NCI-H146 treated with DMSO at 0.1 percent for 48 hours (cell line): ENCODE measurements around the gene SERGEF.

Experiments used
- DNase-seq: peaks from one replicate; lab custom pipeline; 2025; ENCODE audit not compliant: unreplicated experiment; lab: John Stamatoyannopoulos, UW

The SERGEF gene

DNA sequence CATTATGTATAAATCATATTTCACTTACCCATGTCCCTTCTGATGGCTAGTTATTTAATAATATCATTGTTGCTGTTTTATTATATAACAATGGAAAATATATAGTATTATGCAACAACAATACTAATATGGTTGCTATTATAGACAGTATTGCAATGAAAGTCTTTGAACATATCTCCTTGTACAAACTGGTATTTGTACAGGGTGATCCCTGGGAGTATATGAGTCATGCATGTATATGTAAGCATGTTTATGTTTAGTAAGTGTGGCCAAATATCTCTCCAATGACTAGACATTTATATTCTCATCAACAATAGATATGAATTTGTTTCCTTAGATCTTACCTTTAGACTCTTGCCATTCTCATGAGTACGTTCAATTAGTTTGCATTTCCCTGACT lies 222.4 kb downstream of the SERGEF start:
- DNase-seq = no peak

DNA sequence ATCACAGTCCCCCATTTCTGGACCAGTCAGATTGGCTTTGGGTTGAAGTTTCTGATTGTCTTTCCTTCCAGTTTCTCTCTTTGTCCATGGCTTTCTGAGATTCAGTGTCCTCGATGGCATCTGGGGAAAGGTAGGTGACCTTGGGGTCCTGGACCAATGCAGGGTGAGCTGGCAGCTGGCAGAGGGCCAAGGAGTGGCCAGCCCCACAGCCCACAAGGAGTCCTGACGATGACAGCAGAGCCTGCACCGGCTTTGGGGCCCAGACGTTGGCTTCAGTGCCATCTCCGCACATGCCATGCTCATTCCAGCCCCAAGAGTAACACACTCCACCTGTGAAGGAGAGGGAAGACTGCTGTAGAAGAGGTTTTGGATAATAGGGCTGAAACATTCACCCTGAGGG lies 224.8 kb downstream of the SERGEF start:
- DNase-seq = no peak

DNA sequence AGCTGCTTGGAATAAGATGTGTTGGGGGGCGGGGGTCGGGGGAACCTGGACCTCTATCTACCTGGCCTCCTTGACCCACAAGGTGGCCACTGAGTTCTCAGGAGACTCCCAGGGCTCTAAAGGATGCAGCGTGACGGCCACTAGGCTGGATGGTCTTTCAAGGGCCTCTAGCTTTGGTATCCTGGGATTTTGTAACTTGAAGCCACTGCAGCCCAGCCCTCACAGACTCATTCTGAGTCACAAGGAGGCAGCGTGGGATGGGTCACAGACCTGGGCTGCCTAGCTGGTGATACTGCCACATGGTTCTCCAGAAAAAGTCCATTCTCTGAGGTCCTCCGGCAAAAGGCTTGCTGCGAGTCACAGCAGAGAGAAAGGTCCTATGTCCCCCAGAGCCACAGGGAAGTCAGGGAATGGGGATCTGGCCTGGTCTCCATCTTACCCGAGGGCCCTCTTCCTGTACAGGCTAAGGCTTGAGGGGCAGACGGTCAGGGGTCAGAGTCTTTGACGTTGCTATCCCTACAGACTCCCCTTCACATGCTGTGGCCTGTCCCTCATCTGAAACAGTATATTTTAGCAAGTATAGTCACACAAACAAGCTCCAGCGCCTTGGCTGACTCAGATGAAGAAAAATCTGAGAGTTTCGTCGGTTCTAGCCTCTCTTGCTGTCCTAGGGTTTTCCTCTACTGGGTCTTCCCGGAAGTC lies 225.9 kb downstream of the SERGEF start:
- no peak for DNase-seq

DNA sequence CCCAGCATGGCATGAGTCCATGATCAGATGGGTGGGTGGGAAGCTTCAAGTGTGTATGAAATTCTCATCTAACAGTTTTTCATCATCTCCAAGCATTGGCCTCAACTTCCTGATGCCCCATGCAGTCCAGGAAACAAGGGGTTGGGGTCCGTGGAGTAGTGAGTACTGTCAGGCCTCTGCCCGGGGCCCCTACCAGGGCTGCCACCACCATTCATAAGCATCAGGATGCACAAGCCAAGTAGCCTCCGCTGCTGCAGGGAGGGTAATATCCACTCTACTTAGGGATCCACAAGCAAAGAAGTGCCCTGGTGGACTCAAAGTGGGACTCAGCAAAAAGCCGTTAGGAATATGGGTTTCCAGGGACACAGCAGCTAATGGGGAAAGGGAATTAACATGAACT lies 229.0 kb downstream of the SERGEF start:
- no peak for DNase-seq

DNA sequence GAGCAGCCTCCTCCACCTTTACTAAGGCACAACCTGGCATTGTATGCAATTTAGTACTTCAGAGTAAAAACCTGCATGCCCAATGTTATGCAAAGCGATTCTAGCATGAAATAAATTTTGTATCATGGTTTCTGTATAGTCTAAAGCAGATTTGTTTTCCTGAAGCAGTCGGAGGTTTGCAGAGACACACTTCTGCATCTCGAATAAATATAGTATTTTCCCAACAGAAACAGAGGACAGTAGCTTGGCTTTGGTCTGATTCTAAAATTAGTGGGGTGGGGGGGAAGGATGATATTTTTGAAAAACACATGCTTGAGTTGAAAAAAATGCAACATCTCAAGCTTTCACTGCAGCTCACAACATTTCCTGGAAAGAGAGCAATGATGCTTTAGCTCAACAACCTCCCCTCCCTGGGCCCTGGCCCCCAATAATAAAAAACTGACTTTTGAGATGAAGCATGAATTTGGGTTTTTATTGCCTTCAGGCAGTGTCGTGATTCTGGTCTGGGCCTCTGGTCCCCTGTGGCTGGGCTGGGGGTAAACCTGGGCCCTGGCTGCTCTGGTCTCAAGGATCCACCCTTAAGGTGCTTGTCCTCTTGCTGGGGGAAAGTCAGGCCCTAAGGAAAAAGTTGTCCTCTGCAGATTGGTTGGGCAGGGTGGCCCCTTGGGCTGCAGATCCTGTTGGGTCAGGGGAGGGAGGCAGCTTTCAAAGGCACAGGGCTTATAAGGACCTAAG lies 230.1 kb downstream of the SERGEF start:
- no peak for DNase-seq

DNA sequence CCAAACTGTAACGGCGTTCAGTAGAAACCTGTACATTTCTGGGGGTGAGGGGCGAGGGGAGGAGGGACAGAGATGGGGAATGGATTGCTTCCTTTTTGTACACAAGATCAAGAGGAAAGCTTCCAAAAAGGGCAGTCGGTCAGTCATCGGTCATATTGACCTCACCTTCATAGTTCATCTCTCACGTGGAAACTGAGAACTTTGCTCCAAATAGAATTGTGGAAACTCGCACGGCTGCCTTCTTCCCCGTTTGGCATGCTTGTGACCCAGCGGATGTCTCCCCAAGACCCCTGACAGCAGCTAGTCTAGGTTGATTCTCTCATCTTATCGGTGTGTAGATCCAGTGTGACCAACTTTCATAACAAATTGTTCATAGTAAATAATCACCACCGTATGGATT lies 230.7 kb downstream of the SERGEF start:
- DNase-seq = no peak

DNA sequence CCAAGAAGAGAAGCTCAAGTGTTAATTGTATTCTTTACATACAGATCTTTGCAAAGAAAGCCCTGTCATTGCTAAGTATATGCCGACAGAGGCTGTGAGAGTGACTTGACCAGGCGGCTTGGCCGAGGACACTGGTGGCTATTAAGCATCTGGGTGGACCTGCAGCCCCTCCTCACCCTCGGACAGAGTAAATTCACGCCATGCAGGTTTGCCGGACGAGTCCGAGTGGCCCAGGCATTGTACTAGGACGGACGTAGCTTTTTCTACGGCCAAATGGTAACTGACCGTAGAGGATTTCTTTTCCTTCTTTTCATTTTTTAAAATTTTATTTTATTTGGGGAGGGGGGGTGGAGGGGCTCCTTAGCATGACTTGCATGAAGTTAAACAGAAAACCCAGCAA lies 231.2 kb downstream of the SERGEF start:
- DNase-seq = no peak

DNA sequence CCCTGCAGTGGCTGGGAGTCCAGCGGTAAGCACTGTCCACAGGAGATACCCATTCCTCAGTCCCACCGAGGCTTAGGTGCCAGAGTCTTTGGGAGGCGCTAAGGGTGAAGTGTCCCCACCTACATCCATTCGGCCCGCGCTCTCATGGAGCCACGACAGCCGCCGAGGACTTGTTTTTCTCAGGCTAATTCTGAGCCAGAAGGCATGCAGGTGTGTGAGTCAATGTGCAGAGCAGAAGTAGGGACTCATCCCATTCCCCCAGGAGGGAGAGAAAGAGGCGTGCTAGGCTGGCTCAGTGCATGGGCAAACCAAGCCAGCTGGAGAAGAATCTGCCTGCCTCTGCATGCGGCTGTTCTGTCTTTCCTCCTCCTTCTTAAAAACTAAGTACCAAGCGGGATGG lies 231.6 kb downstream of the SERGEF start:
- DNase-seq = no peak

DNA sequence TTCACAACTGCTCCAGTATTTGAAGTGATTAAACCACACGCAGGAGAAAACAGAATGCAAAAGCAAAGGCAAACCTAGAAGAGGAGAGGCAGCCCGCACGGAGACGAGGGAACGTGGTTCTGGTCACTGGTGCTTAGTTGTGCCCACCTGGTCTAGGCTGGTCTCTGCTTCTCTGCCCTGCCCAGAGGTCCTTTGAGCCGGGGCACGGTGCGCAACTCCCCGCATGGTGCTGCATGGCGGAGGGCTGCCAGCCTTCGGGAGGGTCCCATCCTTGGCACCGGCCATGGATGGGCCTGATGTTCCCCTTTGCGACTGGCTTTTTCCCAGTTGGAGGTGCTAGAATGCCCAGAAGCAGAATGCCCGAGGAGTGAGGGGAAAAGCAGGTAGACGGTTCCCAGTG lies 232.2 kb downstream of the SERGEF start:
- no peak for DNase-seq

DNA sequence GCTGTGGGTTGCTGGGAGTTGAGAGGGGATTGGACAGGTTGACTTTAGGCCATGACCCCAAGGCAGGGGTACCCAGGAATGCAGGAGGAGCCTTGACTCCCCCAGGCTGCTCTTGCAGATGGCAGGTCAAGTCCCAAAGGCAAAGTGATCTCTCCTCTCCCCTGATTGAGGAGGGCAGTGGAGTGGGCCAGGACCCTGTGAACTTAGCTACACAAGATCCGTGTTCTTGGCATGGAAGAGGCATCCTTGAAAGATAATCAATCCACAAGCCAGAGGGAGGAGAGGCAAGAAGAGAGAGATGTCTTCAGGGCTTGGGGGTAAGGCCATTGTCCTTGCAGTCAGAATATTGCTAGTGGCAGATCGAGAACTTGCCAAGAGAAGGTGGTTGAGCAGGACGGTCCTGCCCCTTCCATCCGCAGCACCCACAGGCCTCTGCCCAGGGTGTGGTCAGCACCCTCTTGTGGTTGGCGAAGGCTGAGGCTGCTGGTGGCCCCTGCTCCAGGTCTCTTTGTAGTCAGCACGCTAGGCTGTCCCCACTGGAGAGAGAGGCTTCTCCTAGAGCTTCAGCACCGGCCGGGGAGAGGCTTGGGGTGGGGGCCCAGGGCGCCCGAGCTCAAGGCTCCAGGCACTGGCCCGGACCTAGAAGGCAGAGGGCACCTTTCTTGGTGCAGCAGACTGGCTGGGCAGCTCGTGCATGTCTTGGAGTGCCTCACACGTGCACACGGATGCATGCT lies 232.8 kb downstream of the SERGEF start:
- no peak for DNase-seq

DNA sequence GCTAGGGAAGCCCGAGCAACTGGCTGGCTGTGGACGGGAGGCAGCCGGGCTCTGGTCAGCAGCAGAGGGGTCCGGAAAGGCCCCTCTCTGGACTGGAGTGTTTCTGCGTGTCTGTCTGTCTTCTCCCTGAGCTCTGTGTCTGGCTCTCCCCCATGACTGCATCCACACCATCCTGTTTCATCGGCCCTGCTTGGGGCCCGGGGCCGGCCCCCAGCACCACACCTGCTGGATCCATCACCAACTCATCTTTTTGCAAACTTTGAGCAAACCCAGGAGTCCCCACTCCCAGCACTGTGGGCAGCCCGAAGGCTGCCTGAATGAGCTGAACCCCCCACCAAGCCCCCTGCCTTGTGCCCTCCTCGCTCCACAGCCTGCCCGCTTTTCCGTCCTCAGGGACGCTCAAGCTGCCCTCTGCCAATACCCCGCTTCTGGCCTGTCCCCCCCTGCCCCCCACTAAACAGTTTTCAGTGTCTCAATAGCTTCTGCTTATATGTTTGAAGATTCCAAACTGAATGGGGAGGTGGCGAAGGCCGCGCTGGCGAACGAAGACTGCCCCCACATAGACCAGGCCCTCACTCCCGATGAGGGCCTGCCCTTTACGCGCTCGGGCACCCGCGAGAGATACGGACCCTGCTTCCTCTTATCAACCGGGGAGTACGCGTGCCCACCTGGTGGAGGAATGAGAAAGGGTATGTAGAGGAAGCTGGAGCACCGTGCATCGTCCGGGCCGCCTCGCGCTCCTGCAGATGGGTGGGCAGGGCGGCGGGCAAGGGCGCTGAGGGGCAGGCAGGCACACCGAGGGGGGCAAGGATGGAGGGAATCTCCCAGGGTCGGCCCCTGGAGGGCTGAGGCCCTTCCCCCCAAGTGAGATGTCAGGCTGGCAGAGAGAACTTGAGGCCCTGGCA lies 233.6 kb downstream of the SERGEF start:
- DNase-seq = no peak

DNA sequence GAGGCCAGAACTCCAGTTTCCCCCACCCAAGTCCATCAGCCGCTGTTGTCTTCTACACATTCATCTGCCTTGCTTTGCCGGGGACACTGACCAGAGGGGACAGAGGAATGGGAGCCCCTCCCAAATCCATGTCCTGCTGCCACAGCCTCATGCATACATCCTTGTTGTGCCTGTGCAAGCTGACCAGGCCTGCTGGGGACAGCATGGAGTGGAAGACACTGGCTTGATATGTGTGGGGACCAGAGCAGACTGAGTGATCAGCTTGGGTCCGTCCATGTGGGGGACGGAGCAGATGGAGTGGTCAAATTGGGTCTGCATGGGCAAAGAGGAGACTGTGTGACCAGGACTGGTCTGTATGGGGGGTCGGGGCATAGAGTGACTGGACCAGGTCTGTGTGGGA lies 234.5 kb downstream of the SERGEF start:
- no peak for DNase-seq

DNA sequence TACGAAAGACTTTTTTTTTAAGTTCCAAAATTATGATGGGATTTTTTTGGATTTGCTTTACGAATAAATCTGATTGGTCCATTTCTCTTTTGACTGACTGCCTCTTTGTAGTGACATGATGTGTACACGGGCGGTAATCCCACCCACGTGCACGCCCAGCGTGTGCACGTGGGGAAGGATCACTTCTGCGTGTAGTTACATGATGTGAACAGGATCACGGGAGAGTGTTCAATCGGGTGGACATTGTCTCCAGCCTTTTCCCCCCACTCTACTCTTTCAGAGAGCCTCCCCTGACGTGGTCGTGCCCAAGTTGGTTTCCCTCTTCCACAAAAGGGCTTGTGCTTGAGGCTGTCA lies 235.1 kb downstream of the SERGEF start:
- DNase-seq = no peak

DNA sequence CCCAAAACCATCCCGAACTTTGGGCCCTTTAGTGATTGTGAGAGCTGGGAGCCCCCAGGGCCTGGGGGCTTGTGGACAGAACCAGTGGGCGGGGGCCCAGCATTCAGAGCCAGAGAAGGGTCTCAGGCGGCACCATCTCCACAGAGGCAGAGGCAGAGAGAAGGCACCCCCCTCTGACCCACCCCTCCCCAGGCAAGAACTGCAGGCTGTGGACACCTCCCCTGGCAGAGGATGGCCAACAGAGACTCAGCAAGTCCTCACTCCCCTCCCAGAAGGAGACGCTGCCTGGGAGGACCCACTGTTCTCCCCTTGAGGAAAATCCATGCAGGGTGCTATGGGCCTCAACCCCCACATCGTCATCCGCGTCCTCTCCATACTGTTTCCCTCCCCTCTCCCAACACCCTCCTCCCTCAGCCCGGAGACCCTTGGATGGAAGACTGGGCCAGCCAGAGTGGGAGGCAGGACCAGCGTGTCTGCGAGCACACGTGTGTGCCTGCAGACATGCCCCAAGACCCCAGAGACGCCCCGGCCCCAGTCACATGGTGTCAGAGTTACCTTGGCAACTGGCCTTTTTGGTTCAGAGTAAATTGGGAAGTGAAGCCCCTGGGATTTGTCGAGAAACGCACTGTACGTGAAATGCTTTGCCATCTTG lies 235.6 kb downstream of the SERGEF start:
- no peak for DNase-seq

DNA sequence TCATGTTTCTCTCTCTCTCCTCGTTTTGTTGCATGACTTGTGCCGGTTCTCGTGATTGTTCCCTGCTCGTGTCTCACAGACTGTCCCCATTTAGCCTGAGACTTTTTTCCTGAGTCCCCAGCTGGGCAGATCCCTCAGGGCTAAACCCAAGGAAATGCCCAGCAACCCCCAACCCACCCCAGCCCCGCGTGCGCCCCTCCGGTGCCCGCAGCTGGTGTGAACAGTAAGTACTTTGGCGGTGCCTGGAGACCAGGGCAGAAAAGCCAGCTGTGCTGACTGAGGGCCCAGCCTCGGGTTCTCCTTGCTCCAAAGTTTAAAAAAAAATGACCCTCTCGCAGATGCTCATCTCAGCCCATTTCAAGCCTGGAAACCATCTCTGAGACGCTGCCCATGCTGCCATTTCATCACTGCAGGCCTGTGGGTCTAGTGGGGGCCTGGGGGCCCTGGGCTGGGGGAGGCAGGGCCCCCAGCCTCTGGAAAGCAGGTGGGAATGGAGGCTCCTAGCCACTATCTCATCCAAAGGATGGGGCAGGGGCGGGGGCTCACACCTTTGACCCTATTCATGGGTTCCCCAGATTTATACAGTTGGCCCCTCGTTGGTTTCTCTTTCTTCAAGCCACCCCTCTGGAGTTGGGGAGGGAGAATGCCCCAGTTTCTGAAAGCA lies 236.5 kb downstream of the SERGEF start:
- no peak for DNase-seq

DNA sequence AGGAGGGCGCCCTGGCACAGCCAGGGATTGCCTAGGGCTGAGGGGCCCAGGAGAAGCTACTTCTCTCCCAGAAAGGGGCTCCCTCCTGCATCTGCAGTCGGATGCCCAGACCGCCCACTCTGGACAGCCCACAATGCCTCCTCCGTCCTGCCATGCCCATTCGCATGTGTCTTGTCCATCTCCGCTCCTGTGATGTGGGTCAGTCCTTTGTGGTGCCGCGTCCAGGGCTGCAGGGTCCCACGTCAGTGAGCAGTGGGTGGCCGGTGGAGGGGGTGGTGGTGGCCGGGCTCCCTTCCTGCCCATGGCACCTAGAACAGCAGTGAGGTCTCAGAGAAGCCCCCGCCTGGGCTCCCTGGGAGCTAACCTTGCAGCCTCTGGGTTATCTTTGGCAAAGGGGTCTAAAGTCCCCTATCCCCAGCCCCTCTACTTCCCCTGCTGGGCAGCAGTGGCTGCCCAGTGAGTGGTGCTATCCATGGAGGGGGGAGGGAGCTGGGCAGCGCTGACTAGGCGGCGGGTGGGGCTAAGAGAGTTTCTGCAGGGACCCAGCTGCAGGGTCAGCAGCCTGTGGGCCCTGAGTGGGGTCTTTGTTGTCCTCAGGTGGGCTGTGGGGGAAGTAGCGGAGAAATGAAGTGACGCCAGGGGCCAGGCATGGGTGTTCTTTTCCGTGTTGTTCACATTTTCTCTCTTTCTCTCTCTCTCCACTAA lies 237.2 kb downstream of the SERGEF start:
- DNase-seq = no peak

DNA sequence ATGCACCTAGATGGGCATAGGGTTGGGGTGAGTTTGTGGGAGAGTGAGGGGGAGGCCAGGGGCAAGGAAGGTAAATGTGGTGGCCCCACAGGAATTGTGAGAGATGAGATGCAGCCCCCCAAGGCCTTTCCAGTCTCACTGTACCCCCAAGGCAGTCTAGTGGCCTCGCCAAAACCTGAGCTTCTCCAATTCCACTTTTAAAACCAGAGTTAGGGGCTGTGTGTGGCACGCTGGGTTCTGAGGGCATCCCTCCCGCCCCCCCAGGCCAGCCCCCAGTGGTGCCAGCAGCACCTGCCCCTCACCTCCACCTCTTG lies 237.9 kb downstream of the SERGEF start:
- DNase-seq = no peak

DNA sequence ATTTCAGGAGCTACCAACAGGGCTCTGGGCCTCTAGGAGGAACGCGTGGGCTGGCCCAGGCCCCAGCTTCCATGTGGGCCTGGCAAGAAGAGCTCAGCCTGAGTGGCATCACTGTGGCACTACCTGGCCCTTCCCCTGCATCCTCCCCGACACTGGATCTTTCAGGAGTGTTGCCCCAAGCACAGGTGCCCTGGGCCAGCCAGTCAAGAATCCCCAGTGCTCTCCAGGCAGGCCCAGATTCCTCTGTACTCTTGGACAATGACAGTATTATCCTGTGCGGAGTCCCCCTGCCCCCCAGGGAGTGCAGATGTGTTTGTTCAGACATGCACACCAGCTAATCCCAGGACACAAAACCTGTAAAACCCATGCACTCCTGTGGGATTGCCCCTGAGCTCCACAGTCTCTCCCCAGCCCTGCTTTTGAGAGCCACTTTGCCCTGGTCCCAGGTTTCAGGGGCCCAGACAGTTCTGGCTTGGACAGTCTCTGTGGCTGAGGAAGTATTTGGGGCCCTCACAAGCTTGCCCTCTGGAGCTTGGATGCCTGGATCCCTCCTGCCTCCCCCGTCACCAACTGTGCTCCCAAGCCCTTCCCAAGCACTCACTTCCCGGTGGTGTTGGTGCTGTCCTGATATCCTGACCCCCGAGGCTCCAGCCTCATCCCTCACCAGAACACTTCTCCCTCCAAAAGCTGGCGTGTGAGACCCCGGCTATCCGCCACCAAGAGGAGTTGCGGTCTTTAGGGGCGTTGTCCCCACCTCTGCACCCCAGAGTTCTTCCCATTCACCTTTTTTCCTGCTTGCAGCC lies 238.4 kb downstream of the SERGEF start:
- no peak for DNase-seq

DNA sequence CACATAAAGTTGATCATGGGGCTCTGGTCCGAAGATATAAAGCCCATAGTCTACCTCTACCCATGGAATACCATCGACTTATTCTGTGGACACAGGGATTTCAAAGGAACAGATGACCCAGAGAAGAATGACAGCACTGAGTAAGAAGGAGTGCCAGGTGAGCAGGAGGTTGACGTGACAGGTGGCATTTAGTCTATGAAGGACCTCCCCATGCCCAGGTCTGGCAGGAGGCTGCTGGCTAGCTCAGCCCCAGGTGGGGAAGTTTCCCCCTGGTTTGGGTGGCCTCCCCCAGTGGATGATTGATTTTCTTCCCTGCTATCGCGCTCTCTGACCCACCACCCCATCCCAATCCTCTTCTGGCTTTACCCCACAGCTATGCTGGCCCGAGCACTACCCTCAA lies 239.2 kb downstream of the SERGEF start:
- no peak for DNase-seq
